Measurements from ENCODE around the gene SRP72. TPM values are rescaled to one million over a fixed set of nuclear protein-coding genes. Genes with fewer than 3 reads are reported as not detected.
A peak's percentile ranks its signal among the peaks of the same experiment; 100 is the strongest.

SRP72 gene
- total RNA-seq, 1 experiment from 2014 or later = 118 TPM

DNA sequence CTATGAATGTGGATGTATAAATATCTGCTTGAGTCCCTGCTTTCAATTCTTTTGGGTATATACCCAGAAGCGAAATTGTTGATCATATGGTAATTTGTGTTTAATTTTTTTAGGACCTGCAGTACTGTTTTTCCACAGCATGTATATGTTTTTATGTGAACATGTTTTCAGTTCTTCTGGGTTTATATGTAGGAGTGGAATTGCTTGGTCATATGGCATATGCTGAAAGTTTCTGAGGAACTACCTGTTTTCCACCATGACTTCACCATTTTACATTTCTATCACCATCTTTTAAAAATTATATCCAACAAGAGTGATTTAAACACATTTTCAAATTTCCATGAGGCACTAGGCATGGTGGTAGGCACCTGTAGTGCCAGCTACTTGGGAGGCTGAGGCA lies 40.2 kb upstream of the SRP72 start:
- no peak for ATAC-seq
- CTCF ChIA-PET = no interaction called here
- Histone ChIP-seq H3K27ac (ENCODE audit: low read length) (no peak overlapping the region), H3K79me2 (ENCODE audit: low read length) (peaks cover 100% of the 10 kb centered on the region), H3K4me2 (ENCODE audit: low read length) (no peak overlapping the region), H3K27me3 (ENCODE audit: low read length) (no peaks in the 10 kb centered on the region), H3K9me2 (replicated peaks; ENCODE audit: low read length) (no peaks in the 10 kb centered on the region), H4K20me1 (ENCODE audit: low read length) (peaks cover 77% of the 10 kb centered on the region), H3K9me3 (ENCODE audit: low read length) (no peaks in the 10 kb centered on the region), H3F3A (ENCODE audit: low read length, unreplicated experiment) (no peaks in the 10 kb centered on the region), H2AFZ (ENCODE audit: low read length) (no peak overlapping the region), H3K36me3 (ENCODE audit: low read depth, low read length) (peaks cover 6% of the 10 kb centered on the region), H3K9ac (ENCODE audit: low read length) (no peak overlapping the region), H3K4me1 (ENCODE audit: insufficient read depth, low read length) (peaks cover 8% of the 10 kb centered on the region; the same call in 1 of the 2 replicates), H3K4me3 (ENCODE audit: low read length) (no peak overlapping the region)
- no TSS peak for BruUV-seq (replicated peaks)
- no peak for DNase-seq
- no peak for TF ChIP-seq EZH2phosphoT487 (IDR thresholded peaks at IDR 0.05; ENCODE audit: borderline replicate concordance, low read length)
- TF ChIP-seq, protein P1, sequence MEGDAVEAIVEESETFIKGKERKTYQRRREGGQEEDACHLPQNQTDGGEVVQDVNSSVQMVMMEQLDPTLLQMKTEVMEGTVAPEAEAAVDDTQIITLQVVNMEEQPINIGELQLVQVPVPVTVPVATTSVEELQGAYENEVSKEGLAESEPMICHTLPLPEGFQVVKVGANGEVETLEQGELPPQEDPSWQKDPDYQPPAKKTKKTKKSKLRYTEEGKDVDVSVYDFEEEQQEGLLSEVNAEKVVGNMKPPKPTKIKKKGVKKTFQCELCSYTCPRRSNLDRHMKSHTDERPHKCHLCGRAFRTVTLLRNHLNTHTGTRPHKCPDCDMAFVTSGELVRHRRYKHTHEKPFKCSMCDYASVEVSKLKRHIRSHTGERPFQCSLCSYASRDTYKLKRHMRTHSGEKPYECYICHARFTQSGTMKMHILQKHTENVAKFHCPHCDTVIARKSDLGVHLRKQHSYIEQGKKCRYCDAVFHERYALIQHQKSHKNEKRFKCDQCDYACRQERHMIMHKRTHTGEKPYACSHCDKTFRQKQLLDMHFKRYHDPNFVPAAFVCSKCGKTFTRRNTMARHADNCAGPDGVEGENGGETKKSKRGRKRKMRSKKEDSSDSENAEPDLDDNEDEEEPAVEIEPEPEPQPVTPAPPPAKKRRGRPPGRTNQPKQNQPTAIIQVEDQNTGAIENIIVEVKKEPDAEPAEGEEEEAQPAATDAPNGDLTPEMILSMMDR (conservative IDR thresholded peaks at IDR 0.05; ENCODE audit: low read depth, low read length) = no peak
- TF ChIP-seq EZH2 (IDR thresholded peaks at IDR 0.05; ENCODE audit: low read length, unreplicated experiment) = no peak
- intact Hi-C loops (cut with micrococcal nuclease) = no loop called here
- POLR2A ChIA-PET (ENCODE audit: unreplicated experiment) = no interaction called here

DNA sequence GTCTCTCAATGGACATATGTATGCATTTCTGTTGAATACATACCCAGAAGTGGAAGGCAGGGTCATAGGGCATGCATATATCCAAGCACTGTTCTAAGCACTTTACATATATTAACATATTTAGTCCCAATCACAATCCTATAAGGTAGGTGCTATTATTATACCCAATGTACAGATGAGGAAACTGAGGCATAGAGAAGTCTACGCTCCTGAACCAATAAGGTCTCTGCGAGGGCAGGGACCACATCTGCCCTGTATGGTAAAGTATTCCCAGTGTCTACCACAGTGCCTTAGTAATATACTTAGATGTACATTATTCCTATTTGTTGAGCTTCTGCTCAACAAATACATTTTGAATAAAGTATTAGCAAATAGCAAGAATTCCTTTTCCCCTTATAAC lies 37.2 kb upstream of the SRP72 start:
- peaks cover 14% of the 10 kb centered on the region; the same call in 1 of the 2 replicates for H3K4me1 ChIP-seq (ENCODE audit: insufficient read depth, low read length)
- ATAC-seq (no peak), DNase-seq (no peak)
- no peak overlapping the region for H3K4me2 ChIP-seq (ENCODE audit: low read length)
- no peaks in the 10 kb centered on the region for H3K9me2 ChIP-seq (replicated peaks; ENCODE audit: low read length)
- H2AFZ ChIP-seq (ENCODE audit: low read length) = no peak overlapping the region
- no peaks in the 10 kb centered on the region for H3K9me3 ChIP-seq (ENCODE audit: low read length)
- H3K4me3 ChIP-seq (ENCODE audit: low read length) = no peak overlapping the region
- H3K36me3 ChIP-seq (ENCODE audit: low read depth, low read length) = peaks cover 6% of the 10 kb centered on the region
- H3K27me3 ChIP-seq (ENCODE audit: low read length) = no peaks in the 10 kb centered on the region
- no peaks in the 10 kb centered on the region for H3F3A ChIP-seq (ENCODE audit: low read length, unreplicated experiment)
- intact Hi-C loops (cut with micrococcal nuclease) = loop anchor here (10.0 kb wide), 1 partner anchor 475 kb away; the partner anchor contains the start of gene REST
- POLR2A ChIA-PET (ENCODE audit: unreplicated experiment) = no interaction called here
- no TSS peak for BruUV-seq (replicated peaks)
- peaks cover 100% of the 10 kb centered on the region for H3K79me2 ChIP-seq (ENCODE audit: low read length)
- no peak overlapping the region for H3K9ac ChIP-seq (ENCODE audit: low read length)
- H4K20me1 ChIP-seq (ENCODE audit: low read length) = peaks cover 71% of the 10 kb centered on the region
- CTCF ChIA-PET = no interaction called here
- H3K27ac ChIP-seq (ENCODE audit: low read length) = no peak overlapping the region
- TF ChIP-seq EZH2phosphoT487 (IDR thresholded peaks at IDR 0.05; ENCODE audit: borderline replicate concordance, low read length) (no peak), EZH2 (IDR thresholded peaks at IDR 0.05; ENCODE audit: low read length, unreplicated experiment) (no peak)
- TF ChIP-seq, protein P1 (conservative IDR thresholded peaks at IDR 0.05; ENCODE audit: low read depth, low read length) = no peak

DNA sequence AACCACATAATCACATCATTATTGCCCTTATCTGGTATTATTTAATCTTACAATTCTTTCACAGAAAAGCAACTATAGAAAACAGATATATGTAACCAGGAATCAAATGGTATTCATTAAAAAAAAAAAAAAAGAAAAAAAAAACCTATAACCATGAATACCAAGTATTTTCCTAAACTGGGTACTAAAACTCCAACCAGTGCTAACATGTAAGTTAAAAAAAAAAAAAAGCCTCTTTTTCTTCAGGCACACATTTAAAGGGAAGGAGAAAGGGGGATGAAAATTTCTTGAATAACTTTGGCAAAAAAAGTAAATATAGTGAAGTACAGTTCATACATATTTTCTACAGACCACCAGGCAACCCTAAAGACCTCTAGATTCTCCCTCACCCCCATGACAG lies 34.1 kb upstream of the SRP72 start:
- H3K79me2 ChIP-seq (ENCODE audit: low read length) = peaks cover 92% of the 10 kb centered on the region
- BruUV-seq (replicated peaks) = no TSS peak
- peak overlapping the region; percentile 79 for H3K4me3 ChIP-seq (ENCODE audit: low read length)
- POLR2A ChIA-PET (ENCODE audit: unreplicated experiment) = no interaction called here
- no peaks in the 10 kb centered on the region for H3F3A ChIP-seq (ENCODE audit: low read length, unreplicated experiment)
- peaks cover 6% of the 10 kb centered on the region; the same call in 1 of the 2 replicates for H3K36me3 ChIP-seq (ENCODE audit: low read depth, low read length)
- ATAC-seq (no peak), DNase-seq (no peak)
- intact Hi-C loops (cut with micrococcal nuclease) = loop anchor here (10.0 kb wide), 1 partner anchor 472 kb away; the partner anchor contains the start of gene REST
- H4K20me1 ChIP-seq (ENCODE audit: low read length) = peaks cover 67% of the 10 kb centered on the region
- CTCF ChIA-PET = interaction anchor here (0.7 kb wide), 1 partner anchor 195 kb away, joined by 3 read pairs; no protein-coding TSS in a partner anchor
- peaks cover 17% of the 10 kb centered on the region; the same call in 1 of the 2 replicates for H3K4me1 ChIP-seq (ENCODE audit: insufficient read depth, low read length)
- peak overlapping the region; percentile 93 for H3K4me2 ChIP-seq (ENCODE audit: low read length)
- H3K27me3 ChIP-seq (ENCODE audit: low read length) = no peaks in the 10 kb centered on the region
- no peaks in the 10 kb centered on the region for H3K9me3 ChIP-seq (ENCODE audit: low read length)
- H3K9me2 ChIP-seq (replicated peaks; ENCODE audit: low read length) = no peaks in the 10 kb centered on the region
- no peak for TF ChIP-seq EZH2phosphoT487 (IDR thresholded peaks at IDR 0.05; ENCODE audit: borderline replicate concordance, low read length)
- no peak for TF ChIP-seq EZH2 (IDR thresholded peaks at IDR 0.05; ENCODE audit: low read length, unreplicated experiment)
- TF ChIP-seq, protein P1 (conservative IDR thresholded peaks at IDR 0.05; ENCODE audit: low read depth, low read length) = no peak
- H3K27ac ChIP-seq (ENCODE audit: low read length) = no peak overlapping the region
- peak overlapping the region; percentile 98 for H3K9ac ChIP-seq (ENCODE audit: low read length)
- H2AFZ ChIP-seq (ENCODE audit: low read length) = no peak overlapping the region

All from PC-3 (cell line).